LNCAP (cell line): ENCODE results near the gene IGFALS.

Experiments used
- TF ChIP-seq, protein P1 (sequence below): fragments of 450-650 bp; IDR thresholded peaks from 2 replicates; pipeline ENCODE4 v1.5.1; 2017; ENCODE audit warnings: mild to moderate bottlenecking

The IGFALS gene

DNA sequence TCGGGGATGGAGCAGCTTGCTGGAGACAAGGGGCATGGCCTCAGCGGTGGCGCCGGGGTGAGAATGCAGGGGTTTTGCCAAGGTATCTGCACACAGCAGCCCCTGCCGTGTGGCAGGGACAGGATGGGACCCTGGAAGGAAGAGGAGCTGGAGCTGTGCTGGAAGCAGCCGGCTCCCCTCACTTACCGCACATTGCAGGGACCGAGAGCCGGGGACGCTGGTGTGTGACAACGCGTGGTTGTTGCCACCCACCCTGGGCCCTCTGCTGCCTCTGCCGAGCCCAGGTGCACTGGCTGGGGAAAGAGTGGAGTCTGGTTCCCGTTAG lies 7.7 kb downstream of the IGFALS start:
- TF ChIP-seq, protein P1, sequence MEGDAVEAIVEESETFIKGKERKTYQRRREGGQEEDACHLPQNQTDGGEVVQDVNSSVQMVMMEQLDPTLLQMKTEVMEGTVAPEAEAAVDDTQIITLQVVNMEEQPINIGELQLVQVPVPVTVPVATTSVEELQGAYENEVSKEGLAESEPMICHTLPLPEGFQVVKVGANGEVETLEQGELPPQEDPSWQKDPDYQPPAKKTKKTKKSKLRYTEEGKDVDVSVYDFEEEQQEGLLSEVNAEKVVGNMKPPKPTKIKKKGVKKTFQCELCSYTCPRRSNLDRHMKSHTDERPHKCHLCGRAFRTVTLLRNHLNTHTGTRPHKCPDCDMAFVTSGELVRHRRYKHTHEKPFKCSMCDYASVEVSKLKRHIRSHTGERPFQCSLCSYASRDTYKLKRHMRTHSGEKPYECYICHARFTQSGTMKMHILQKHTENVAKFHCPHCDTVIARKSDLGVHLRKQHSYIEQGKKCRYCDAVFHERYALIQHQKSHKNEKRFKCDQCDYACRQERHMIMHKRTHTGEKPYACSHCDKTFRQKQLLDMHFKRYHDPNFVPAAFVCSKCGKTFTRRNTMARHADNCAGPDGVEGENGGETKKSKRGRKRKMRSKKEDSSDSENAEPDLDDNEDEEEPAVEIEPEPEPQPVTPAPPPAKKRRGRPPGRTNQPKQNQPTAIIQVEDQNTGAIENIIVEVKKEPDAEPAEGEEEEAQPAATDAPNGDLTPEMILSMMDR, result no peak

DNA sequence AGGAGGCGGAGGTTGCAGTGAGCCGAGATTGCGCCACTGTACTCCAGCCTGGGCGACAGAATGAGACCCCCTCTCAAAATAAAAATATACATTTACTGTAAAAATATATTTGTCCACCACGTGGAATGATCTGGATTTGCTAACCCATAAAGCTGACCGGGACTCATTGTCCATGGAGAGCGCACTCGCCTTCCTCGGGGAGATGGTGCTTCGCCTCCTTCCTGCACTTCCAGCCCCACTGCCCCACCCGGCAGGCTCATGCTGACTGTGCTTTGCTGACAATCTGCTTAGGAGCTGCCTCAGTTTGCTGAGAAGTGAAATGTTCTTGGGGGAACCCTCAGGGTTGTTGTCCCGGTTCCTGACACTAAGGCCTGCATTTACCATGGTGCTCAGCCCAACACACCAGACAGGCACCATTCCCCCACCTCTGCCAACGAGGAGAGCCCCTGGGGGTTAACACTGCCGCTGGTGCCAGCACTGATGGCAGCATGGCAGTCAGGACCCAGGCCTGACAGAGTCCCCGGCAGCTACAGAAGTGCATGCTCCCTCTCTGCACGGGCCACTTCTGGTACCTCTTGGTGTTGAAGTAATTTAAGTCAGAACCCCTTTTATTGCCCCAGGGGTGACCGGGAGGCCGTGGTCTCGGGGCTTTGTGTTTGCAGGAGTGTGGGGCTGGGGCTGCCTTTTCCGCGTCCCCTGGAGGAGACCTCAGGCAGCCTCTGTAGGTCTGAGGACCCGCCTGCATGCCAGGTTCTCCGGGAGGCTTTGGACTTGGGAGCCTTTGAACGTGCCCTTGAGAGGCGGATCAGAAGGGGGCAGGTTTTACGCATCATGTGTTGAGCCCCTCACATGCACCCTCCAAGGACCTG lies 8.3 kb downstream of the IGFALS start:
- TF ChIP-seq, protein P1, result no peak

DNA sequence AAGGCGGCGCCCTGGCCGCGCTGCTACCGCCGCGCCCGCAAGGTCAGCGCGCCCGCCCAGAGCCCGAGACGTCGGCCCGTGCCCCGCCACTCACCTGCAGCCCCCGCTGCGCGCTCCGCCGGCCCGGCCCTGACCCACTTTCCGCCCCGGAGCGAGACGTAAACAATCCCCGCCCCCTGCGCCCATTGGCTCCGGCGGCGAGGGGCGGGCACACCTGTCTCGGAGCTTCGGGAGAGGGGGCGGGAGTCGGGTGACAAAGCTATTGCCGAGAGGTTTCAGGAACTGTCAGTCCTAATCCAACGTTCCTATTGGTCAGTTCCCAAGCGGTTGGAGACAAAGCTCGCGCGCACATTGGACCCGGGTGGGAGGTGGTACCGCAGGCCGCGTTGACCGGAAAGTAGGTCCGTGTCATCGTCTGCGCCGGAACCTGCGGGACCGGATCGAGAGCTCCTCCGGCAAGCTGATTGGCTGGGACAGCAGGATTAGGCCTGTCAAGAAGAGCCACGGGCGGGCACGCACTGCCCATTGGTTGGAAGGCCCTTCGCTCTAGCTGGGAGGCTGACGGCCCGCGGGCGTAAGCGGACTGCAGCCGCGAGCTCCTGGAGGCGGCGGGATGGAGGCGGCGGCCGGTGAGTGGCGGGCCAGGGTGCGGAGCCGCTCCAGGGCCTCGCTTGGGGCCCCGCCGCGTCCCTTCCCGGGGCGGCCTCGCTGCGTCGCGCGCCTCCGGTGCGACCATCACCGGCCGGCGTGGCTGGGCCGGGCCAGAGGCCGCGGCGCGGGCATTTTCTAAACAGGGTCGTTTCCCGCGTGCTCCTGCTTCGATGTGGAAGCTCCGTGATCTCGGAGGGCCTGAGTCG lies 10.9 kb downstream of the IGFALS start, which contains the start of the genes NUBP2 and SPSB3:
NUBP2 (plus strand) TSS at position 553 of the 857 bp plus-strand sequence; CDS start at position 614, 61 bp downstream.
SPSB3 (minus strand) TSS at position 164 of the 857 bp plus-strand sequence. CDS start 1,088 bp downstream, outside the sequence.
- TF ChIP-seq, protein P1, result no peak

DNA sequence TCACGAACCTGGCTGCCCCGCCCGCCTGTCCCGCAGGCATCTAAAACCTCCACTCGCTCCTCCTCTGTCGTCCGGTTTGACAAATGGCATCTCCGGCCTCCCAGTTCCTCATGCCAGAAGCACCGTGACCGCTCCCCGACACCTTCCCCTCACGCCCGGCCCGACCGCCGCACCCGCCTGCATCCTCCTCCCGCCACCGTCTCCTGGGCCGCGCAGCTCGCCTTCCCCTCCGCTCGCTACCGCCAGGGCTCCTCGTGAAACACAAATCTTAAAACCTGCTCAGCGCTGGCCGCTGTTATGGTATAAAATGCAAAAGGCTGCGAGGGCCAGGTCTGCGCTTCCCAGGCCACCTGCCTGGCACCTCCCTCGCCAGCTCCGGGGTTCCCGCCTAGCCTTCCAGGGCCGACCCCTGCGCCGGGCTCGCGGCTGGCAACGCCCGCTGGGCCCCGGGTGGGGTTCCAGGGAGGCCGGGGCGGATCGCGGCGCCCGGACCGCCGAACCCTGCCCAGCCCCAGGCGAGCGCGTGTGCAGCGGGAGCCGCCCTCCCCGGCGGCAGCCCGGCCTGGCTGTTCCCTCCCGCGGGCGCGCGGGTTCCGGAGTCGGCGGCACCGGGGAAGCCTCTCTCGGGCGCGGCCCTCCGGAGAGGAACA lies 11.6 kb downstream of the IGFALS start:
- TF ChIP-seq, protein P1, result no peak

DNA sequence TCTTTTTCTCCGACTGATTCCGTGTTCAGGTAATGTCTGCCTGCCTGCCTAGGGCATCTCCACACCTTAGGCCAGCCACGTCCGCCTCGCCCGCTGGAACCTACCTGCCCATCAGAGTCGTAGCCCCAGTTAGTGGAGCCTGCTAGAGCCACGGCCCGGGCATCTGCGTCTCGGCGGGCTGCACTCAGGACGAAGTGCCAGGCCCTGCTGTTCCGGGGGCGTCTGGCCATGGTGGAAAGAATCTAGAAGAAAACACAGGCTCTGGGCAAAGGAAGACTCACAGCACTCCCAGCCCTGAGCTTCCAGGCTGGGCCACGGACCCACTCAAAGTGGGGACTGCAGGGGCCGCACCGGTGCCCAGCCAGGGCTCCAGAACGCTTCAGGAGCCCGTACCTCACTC lies 12.3 kb downstream of the IGFALS start:
- TF ChIP-seq, protein P1, result no peak

DNA sequence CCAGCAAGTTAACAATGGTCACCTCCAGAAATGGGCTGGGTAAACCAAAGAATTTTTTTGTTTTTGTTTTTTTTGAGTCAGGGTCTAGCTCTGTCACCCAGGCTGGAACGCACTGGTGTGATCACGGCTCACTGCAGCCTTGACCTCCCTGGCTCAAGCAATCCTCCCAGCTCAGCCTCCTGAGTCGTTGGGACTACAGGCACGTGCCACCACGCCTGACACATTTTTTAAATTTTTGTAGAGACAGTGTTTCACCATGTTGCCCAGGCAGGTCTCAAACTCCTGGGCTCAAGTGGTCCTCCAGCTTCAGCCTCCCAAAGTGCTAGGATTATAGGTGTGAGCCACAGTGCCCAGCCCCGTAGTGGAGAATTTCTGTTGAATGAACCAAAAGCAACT lies 12.8 kb downstream of the IGFALS start:
- TF ChIP-seq, protein P1, result no peak
